Breast epithelium (tissue), 4 donors: ENCODE data around the gene CFAP97D2. TPM values are rescaled to one million over a fixed set of nuclear protein-coding genes. Genes with fewer than 3 reads are reported as not detected.

Source experiments
- DNase-seq, 2 donors: peaks; one replicate each; pipeline ENCODE4 v3.0.0-alpha.2; 2019; ENCODE audit warnings: low spot score in 2 of 2
- H3K27ac ChIP-seq, 2 donors: fragments of 200-600 bp; sonication (generic) in 1 of 2; one replicate each; pipeline ENCODE4 v1.5.1; 2016 to 2019; ENCODE audit warnings: mild to moderate bottlenecking in 1 of 2
- H3K27me3 ChIP-seq, 2 donors: fragments of 200-600 bp; sonication (generic) in 1 of 2; one replicate each; pipeline versions ENCODE4 v1.5.1 to v1.6.0; 2017 to 2019; ENCODE audit warnings: control low read depth in 1 of 2, mild to moderate bottlenecking in 1 of 2
- H3K36me3 ChIP-seq: fragments of 200-600 bp; one replicate; pipeline ENCODE4 v1.5.1; 2019
- H3K4me1 ChIP-seq, 2 donors: fragments of 200-600 bp; sonication (generic); one replicate each; pipeline ENCODE4 v1.5.1; 2016 to 2019; ENCODE audit warnings: control low read depth in 1 of 2
- H3K4me3 ChIP-seq, 3 donors: fragments of 200-600 bp; sonication (generic); 1 replicate in 2 of 3; 2 replicates in 1 of 3; pipeline ENCODE4 v1.5.1; 2016 to 2019; ENCODE audit warnings: mild to moderate bottlenecking in 3 of 3, moderate library complexity in 2 of 3
- H3K9me3 ChIP-seq, 2 donors: fragments of 200-600 bp; sonication (generic) in 1 of 2; one replicate each; pipeline ENCODE4 v1.5.1; 2016 to 2019; ENCODE audit warnings: control low read depth in 1 of 2
- CTCF ChIP-seq, 3 donors: fragments of 450-650 bp; IDR thresholded peaks; one replicate each; pipeline ENCODE4 v1.5.1; 2016 to 2017; ENCODE audit warnings: antibody characterized with exemption in 3 of 3, mild to moderate bottlenecking in 3 of 3, moderate library complexity in 3 of 3
- POLR2A ChIP-seq: fragments of 450-650 bp; IDR thresholded peaks from one replicate; pipeline ENCODE4 v1.6.1; 2016; ENCODE audit warnings: antibody characterized with exemption, mild to moderate bottlenecking, moderate library complexity
- POLR2AphosphoS5 ChIP-seq, 3 donors: sonication (generic); formaldehyde crosslinking; IDR thresholded peaks; one replicate each; pipeline ENCODE4 v1.6.1; 2017; ENCODE audit warnings: antibody characterized with exemption in 3 of 3
- intact Hi-C: fragments of 100-400 bp; cut with DNase I; formaldehyde crosslinking; loops from one replicate; pipeline ENCODE4 v1.15.1; 2023; ENCODE audit warnings: low total_unique reads
- total RNA-seq, 3 donors: library from RNA; depleted of rRNA; stranded (reverse); fragments of >200 nt; gene quantifications; one replicate each; pipeline ENCODE4 v1.1.0, GENCODE V29; 2016

Gene CFAP97D2
- total RNA-seq, 3 donors from 2014 or later: not detected

- peak in 1 of 2 donors; percentile 58 for DNase-seq
- H3K36me3 ChIP-seq: no peaks in the 10 kb centered on the region
- H3K4me3 ChIP-seq: peak overlapping the region in 2 of 3 donors; percentile 18 to 33
- no peaks in the 10 kb centered on the region for H3K27me3 ChIP-seq
- H3K4me1 ChIP-seq: peaks cover 4 to 11% of the 10 kb centered on the region in 2 donors
- TF ChIP-seq POLR2A (no peak), POLR2AphosphoS5 (IDR thresholded peaks at IDR 0.05) (no peak), CTCF (IDR thresholded peaks at IDR 0.05) (no peak)
- intact Hi-C loops: no loop called here
- peak overlapping the region; percentile 66 to 67 for H3K27ac ChIP-seq
- peaks cover 0 to 4% of the 10 kb centered on the region in 2 donors for H3K9me3 ChIP-seq
Measured at GRCh38 chr13:114166381-114167131, 12.5 kb upstream of the CFAP97D2 start.

- Histone ChIP-seq H3K27ac (peak overlapping the region in 1 of 2 donors; percentile 66), H3K36me3 (no peaks in the 10 kb centered on the region), H3K27me3 (no peaks in the 10 kb centered on the region), H3K9me3 (peaks cover 4 to 12% of the 10 kb centered on the region in 2 donors), H3K4me1 (peaks cover 4 to 7% of the 10 kb centered on the region in 2 donors), H3K4me3 (no peak overlapping the region)
- intact Hi-C loops: no loop called here
- no peak for TF ChIP-seq CTCF (IDR thresholded peaks at IDR 0.05)
- no peak for TF ChIP-seq POLR2A
- TF ChIP-seq POLR2AphosphoS5 (IDR thresholded peaks at IDR 0.05): no peak
- no peak for DNase-seq
Measured at GRCh38 chr13:114167426-114167825, 11.6 kb upstream of the CFAP97D2 start.

- peaks cover 4 to 5% of the 10 kb centered on the region in 2 donors for H3K4me1 ChIP-seq
- H3K27me3 ChIP-seq: no peaks in the 10 kb centered on the region
- TF ChIP-seq POLR2AphosphoS5 (IDR thresholded peaks at IDR 0.05) (no peak), POLR2A (no peak), CTCF (IDR thresholded peaks at IDR 0.05) (no peak)
- intact Hi-C loops: no loop called here
- no peaks in the 10 kb centered on the region for H3K36me3 ChIP-seq
- H3K9me3 ChIP-seq: peaks cover 8 to 16% of the 10 kb centered on the region in 2 donors
- H3K4me3 ChIP-seq: no peak overlapping the region
- no peak overlapping the region for H3K27ac ChIP-seq
- DNase-seq: no peak
Measured at GRCh38 chr13:114167885-114168284, 11.2 kb upstream of the CFAP97D2 start.

GRCh38 chr13:114173272-114173671 lies 5.8 kb upstream of the CFAP97D2 start:
- TF ChIP-seq CTCF (IDR thresholded peaks at IDR 0.05) (no peak), POLR2A (no peak), POLR2AphosphoS5 (IDR thresholded peaks at IDR 0.05) (no peak)
- no peaks in the 10 kb centered on the region for H3K27me3 ChIP-seq
- intact Hi-C loops: no loop called here
- no peak for DNase-seq
- no peak overlapping the region for H3K4me3 ChIP-seq
- peaks cover 23 to 26% of the 10 kb centered on the region in 2 donors for H3K9me3 ChIP-seq
- H3K27ac ChIP-seq: no peak overlapping the region
- H3K36me3 ChIP-seq: no peaks in the 10 kb centered on the region
- no peaks in the 10 kb centered on the region for H3K4me1 ChIP-seq

- Histone ChIP-seq H3K4me3 (no peak overlapping the region), H3K36me3 (no peaks in the 10 kb centered on the region), H3K27ac (no peak overlapping the region), H3K27me3 (no peaks in the 10 kb centered on the region), H3K4me1 (no peaks in the 10 kb centered on the region), H3K9me3 (peaks cover 23 to 26% of the 10 kb centered on the region in 2 donors)
- no peak for DNase-seq
- intact Hi-C loops: no loop called here
- no peak for TF ChIP-seq POLR2A
- no peak for TF ChIP-seq POLR2AphosphoS5 (IDR thresholded peaks at IDR 0.05)
- TF ChIP-seq CTCF (IDR thresholded peaks at IDR 0.05): no peak
Measured at GRCh38 chr13:114173745-114174144, 5.3 kb upstream of the CFAP97D2 start.
